ENCODE data around the gene CABCOCO1.

DNA sequence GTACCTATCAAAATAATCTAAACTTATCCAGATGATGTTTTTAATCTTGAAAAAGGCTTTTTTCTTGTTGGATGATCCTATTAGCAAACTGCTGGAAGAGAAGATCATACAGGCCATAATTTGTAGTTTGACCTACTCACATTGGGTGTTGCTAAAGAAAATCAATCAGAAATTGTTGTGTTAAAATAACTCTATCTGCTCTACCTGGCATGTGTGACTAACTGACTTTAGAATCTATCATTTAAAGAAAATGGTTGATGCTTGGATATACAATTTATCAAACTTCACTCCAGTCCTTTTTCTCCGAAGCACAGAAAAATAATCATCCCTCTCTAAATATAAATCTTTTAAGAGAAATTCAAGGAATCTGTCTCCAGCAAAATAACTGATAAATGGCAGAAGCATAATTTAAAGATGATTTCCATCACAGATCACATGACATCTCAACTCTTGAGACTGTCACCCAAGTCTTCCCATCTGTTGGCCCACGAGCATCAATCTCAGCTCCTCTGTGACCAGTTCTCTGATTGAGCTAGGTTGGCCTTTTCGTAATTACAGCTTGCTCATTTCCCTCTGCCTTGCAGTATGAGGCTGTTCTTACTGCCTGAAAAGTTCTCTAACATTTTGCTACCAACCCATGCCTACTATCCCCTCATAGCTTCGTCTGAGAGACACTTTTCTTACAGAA is 36.4 kb downstream of the CABCOCO1 start:
- TF ChIP-seq ISL1 (CRISPR knock-in tag; IDR thresholded peaks at IDR 0.05) (no peak), POU6F1 (CRISPR knock-in tag; IDR thresholded peaks at IDR 0.05; ENCODE audit: borderline replicate concordance, low read depth) (no peak), ZNF565 (CRISPR knock-in tag; conservative IDR thresholded peaks at IDR 0.05; ENCODE audit: low read depth) (no peak), ZFP3 (CRISPR knock-in tag; IDR thresholded peaks at IDR 0.05) (no peak), OSR1 (CRISPR knock-in tag; IDR thresholded peaks at IDR 0.05) (no peak), PPARA (CRISPR knock-in tag; IDR thresholded peaks at IDR 0.05; ENCODE audit: borderline replicate concordance) (no peak), CSRNP3 (CRISPR knock-in tag; IDR thresholded peaks at IDR 0.05) (no peak), ZNF8 (CRISPR knock-in tag; IDR thresholded peaks at IDR 0.05) (no peak), ZFP30 (CRISPR knock-in tag; IDR thresholded peaks at IDR 0.05) (no peak)
- TF ChIP-seq, protein P1, sequence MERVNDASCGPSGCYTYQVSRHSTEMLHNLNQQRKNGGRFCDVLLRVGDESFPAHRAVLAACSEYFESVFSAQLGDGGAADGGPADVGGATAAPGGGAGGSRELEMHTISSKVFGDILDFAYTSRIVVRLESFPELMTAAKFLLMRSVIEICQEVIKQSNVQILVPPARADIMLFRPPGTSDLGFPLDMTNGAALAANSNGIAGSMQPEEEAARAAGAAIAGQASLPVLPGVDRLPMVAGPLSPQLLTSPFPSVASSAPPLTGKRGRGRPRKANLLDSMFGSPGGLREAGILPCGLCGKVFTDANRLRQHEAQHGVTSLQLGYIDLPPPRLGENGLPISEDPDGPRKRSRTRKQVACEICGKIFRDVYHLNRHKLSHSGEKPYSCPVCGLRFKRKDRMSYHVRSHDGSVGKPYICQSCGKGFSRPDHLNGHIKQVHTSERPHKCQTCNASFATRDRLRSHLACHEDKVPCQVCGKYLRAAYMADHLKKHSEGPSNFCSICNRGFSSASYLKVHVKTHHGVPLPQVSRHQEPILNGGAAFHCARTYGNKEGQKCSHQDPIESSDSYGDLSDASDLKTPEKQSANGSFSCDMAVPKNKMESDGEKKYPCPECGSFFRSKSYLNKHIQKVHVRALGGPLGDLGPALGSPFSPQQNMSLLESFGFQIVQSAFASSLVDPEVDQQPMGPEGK (CRISPR knock-in tag; IDR thresholded peaks at IDR 0.05; ENCODE audit: borderline replicate concordance), result no peak

Measured in SK-N-SH treated with all-trans-retinoic acid at 6 μM for 48 hours (cell line).